GM18526 (cell line): ENCODE measurements around the gene EPSTI1.

ENCODE experiments used
- POLR2A ChIP-seq: IDR thresholded peaks from 3 replicates; pipeline ENCODE4 v1.6.1; 2011; ENCODE audit not compliant: insufficient read length; ENCODE audit errors: extremely low read depth

EPSTI1 gene

DNA sequence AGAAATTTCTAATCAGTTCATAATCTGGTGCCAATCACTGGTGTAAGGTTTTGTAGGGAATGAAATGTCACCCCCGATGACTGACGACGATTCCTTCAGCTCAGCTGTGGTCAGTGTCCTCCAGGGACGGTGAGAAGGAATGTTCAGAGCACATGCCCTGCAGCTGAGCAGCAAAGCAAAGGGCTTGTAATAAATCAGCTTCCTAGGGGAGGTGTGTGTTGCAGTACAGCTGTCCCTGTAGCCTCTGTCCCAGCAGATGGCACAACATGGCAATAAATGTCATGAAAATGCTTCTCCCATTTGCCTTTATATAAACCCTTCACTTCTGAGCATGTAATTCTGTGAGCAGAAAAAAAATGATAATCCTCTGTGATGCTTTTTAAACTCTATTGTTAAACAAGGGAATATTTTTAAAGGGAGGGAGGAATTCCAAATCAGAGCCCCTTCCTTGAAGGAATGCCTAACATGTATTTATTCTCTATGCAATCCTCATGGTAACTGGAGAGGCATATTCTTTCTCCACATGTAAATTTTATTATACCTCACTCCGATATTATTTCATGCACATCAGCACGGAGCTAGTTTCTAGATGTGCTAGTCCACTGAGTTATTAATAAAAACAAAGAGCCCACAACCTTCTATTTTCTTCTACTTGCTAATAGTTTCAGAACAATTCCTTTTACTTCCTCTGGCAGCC lies 108.1 kb downstream of the EPSTI1 start:
- TF ChIP-seq POLR2A = no peak

- TF ChIP-seq POLR2A = no peak
Observed at GRCh38 chr13:42883142-42883541, 108.9 kb downstream of the EPSTI1 start.

- no peak for TF ChIP-seq POLR2A
Observed at GRCh38 chr13:42880056-42880605, 111.9 kb downstream of the EPSTI1 start.

- no peak for TF ChIP-seq POLR2A
Observed at GRCh38 chr13:42878721-42879120, 113.3 kb downstream of the EPSTI1 start.

GRCh38 chr13:42876887-42877545 lies 115.0 kb downstream of the EPSTI1 start:
- TF ChIP-seq POLR2A = no peak

- TF ChIP-seq POLR2A = no peak
Observed at GRCh38 chr13:42876270-42876714, 115.7 kb downstream of the EPSTI1 start.

DNA sequence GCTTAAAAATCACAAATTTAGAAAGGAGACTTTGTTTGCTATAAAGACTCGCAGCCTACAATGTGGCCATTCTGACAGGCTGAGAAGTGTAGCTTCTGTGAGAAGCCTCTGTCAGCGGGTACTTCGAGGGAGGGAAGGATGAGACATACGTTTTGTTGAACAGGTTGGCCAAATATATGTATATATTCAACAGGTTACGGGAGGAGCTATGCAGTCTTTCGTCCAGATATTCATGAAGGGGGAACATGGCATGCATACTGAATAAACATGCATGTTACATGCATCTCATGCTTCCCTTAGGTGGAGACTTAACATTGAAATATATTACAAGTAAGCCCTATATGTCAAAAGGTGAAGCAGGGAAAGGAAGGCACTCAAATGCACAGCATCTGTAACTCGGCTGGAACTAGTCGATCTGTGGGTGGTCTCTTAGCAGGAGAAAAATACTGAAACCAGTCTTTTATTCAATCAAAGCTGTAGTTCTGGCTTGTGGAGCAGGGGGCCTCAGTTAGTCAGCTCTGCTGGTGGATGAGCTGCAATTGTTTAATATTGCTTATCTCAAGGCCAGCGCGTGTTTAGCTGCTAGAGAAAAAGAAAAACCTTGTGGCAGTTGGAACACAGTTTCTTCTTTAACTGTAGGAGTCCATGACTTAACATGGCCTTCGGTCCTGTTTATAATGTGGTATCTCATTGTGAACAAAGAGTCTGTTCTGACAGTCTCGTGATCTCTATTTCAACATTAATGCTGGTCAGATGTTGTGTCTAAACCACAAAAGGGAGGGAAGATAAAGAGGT lies 116.4 kb downstream of the EPSTI1 start:
- no peak for TF ChIP-seq POLR2A

GRCh38 chr13:42874221-42874620 lies 117.8 kb downstream of the EPSTI1 start:
- no peak for TF ChIP-seq POLR2A

GRCh38 chr13:42873081-42873480 lies 119.0 kb downstream of the EPSTI1 start:
- no peak for TF ChIP-seq POLR2A

DNA sequence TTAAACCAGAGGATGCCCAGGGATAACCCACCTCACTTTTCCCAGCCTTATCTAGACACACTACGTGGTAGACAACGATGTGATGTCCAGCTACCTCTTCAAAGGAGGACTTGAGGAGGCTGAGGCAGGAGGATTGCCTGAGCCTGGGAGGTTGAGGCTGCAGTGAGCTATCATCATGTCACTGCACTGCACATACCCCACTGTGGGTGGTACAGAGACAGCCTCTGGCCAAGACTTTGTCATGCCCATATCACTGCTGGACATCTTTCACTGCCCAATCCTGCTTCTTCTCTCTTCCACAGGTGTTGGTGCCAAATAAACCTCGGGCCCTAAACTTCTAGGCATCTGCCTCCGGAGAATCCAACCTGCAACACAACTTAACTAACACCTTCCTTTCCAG lies 124.8 kb downstream of the EPSTI1 start:
- no peak for TF ChIP-seq POLR2A

DNA sequence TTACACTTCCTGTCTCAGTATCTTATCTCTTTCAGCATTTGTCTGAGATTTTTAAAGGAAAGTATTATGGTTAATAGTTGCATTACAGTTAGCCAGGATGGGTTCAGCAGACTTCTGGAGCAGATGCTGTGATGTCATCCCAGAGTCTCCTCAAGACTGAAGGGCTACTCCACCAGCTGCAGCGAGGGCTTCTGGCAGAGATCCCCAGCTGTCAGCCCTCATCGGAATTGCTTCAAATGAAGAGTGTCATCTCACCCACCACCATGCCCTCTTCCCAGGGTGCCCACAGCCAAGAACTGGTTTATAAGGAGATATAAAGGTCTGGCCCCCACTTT lies 126.3 kb downstream of the EPSTI1 start:
- no peak for TF ChIP-seq POLR2A

GRCh38 chr13:42864952-42865767 lies 126.9 kb downstream of the EPSTI1 start:
- TF ChIP-seq POLR2A = no peak

DNA sequence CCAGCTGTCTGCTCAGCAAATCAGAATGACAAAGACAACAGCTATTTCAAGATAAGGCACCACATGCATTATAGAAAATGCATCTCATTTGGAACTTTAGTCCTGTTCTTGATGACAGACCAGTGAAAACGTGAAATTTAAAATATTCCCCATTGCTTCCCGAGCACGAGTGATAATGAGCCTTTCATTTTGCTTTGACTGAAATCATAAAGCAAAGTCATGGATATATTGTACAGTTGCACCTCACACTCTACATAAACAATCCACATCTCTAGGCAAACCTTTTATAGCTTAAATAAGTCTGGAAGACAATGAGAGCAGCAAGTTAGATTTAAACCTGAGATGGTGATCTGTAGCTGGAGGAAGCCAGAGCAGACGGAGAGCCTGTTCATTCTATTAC lies 131.6 kb downstream of the EPSTI1 start:
- no peak for TF ChIP-seq POLR2A

DNA sequence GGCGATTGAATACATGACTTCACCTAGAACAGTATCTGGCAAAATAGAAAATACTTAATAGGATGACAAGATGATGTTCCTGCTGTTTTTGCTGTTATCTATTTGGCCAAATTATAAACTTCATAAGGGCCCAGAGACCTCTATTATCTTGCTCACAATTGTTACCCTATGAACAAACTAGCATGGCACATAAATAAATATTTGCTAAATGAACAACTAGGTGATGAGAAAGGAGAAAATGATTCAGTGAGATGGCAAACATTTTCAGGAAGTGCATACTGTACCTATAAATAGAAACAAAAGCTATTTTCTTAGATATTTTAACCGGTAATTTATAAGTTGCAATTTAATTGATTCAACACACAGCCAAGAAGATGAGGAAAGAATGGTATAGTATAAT lies 132.3 kb downstream of the EPSTI1 start:
- no peak for TF ChIP-seq POLR2A

DNA sequence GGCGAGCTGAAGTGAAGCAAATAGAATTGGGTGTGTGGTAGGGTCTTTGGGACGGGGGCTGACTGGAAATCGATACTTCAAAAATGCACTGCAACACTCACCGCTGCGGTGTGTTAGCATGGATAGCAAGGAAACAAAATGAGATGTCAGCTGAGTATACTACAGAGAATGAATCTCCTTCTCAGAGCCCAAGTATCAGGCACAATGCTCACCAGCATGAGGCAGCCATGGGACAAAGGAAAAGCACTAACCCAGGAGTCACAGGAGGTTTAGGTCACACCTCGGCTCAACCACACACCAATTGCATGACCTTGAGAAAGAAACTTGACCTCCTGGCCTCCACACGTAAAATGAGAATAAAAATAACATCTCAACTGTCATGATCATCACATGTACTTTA lies 136.6 kb downstream of the EPSTI1 start:
- no peak for TF ChIP-seq POLR2A
